ENCODE data around the gene TCN2.
"Not testable (repeated sequence)": the region's sequence is repeated elsewhere in the genome, so short reads cannot be mapped to it uniquely, and the experiment has no call there.

Gene TCN2

DNA sequence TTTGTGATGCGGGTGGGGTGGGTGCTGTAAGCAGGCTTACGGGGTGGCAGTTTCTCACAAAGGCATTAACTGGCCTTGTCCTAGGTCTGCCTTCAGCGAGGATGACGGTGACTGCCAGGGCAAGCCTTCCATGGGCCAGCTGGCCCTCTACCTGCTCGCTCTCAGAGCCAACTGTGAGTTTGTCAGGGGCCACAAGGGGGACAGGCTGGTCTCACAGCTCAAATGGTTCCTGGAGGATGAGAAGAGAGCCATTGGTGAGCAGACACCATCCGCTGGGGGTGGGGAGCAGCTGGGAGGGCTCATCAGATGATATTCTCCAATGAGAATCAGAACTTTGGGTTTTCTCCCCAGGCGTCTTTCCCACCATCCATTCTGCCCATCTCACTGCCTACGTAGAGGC, 5.8 kb downstream of the TCN2 start:
- no peak for DNase-seq

DNA sequence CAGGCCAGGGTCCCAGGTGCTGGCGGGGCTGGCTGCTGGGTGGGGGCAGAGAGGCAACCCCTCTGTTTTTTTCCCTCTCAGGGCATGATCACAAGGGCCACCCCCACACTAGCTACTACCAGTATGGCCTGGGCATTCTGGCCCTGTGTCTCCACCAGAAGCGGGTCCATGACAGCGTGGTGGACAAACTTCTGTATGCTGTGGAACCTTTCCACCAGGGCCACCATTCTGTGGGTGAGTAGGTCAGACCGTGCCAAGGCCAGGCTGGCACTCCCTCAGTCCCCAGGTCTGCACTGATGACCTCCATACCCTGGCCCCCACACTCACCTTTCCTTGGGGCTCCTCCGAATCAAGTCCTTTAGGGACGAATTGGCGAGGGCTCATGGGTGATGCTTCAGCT, 7.3 kb downstream of the TCN2 start:
- no peak for DNase-seq

DNA sequence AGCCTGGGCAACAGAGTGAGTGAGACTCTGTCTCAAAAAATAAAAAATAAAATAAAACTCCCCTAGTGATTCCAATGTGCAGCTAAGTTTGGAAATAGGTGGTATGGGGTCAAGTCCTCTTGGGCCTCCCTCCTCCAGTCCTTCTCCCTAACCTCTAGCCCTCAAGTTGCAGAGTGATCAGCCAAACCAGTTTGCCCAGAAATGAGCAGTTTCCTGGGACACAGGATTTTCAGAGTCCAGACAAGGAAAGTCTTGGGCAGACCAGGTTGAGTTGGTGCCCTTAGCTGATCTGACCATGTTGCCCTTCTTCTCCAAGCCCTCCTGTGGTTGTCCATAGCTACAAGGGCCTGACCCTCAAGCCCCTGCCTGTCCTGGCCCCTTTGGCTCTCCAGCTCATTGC, 7.9 kb downstream of the TCN2 start:
- no peak for DNase-seq

DNA sequence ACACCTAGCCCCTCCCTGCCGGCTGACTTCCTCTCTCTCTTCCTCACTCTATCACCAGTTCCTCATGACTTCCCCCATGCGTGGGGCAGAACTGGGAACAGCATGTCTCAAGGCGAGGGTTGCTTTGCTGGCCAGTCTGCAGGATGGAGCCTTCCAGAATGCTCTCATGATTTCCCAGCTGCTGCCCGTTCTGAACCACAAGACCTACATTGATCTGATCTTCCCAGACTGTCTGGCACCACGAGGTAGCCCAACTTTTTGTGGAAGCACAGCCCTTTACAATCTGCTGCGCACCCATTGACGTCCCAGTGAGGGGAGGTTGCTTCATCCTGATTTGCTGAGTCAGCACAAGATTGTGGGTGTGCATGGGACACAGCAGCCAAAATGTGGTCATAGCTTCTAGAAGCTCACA, 8.6 kb downstream of the TCN2 start:
- DNase-seq: no peak

GRCh38 chr22:30617819-30618218, 10.8 kb downstream of the TCN2 start:
- DNase-seq: no peak

DNA sequence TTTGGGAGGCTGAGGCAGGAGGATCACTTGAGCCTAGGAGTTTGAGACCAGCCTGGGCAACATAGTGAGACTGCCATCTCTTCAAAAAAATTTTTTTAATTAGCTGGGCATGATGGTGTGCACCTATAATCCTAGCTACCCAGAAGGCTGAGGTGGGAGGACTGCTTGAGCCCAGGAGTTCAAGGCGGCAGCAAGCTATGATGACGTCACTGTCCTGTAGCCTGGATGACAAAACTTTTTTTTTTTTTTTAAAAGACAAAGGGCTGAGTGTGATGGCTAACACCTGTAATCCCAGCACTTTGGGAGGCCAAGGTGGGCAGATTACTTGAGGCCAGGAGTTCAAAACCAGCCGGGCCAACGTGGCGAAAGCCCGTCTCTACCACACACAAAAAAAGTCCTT, 12.9 kb downstream of the TCN2 start:
- DNase-seq: not testable (repeated sequence)

- DNase-seq: no peak
These were observed 19.4 kb downstream of the TCN2 start for GRCh38 chr22:30626413-30626812.

- no peak for DNase-seq
These were observed 20.5 kb downstream of the TCN2 start for GRCh38 chr22:30627471-30627870.

DNA sequence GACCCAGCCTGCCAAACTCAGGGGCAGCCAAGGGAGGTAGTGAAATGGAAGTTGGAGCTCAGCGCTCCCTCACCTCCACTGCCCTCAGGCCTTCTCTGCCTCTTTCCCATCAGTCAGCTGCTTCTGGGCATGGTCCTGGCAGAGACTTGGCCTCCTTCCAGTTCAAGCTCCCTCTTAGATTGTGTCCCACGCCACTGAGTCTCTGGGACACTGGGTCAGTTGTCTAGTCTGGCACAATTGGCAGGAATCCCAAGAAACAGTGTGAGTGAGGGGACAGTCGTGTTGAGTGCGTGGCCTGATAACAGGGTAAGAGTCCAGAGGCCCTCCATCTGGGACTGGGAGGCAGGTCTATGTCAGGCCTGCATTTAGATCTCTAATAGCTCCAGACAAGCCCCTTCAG, 21.5 kb downstream of the TCN2 start:
- no peak for DNase-seq

DNA sequence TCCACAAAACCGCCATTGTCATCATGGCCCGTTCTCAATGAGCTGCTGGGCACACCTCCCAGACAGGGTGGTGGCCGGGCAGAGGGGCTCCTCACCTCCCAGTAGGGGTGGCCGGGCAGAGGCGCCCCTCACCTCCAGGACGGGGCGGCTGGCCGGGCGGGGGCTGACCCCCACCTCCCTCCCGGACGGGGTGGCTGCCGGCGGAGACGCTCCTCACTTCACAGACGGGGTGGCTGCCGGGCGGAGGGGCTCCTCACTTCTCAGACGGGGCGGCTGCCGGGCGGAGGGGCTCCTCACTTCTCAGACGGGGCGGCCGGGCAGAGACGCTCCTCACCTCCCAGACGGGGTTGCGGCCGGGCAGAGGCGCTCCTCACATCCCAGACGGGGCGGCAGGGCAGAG, 24.5 kb downstream of the TCN2 start:
- DNase-seq: not testable (repeated sequence)

DNA sequence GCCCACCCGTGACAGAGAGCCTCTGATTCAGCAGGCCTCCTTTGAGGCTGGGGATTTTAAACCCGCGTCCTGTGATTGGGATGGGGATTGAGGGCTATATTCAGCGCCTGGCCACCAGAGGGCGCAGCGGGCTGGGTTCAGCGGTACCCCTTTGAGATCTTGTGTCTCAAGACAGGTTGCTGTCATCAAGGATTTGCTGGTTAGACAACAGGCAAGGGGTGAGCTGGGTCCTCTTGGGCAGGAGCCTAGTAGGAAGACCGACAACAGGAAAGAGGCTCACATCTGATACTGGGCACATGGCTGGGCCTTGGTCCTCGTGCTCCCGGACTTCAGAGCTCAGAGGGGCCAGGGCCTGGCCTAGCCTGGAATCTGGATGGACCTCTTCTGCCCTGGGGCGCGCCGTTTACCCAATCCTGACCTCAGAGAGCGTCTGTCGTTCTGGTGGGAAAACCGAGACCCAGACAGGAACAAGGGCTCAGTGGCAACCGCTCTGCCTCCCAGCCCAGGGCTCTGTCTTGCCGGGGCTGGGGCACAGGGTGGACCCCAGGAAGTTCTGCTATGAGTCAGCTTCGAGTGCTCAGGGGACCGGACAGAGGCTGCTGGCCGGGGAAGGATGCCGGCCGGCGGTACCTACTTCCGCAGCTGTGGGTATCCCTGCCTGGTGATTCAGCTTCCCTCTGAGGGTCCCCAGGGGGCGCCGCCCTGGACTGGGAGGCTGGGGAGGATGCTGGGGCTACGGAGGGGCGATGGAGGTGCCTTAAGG, 27.7 kb downstream of the TCN2 start:
- DNase-seq: peak; percentile 98

- peak; percentile 99 for DNase-seq
These were observed 28.6 kb downstream of the TCN2 start, which contains the start of gene SLC35E4 for GRCh38 chr22:30635273-30636225. Gene SLC35E4 (plus strand): TSS chr22:30635781. CDS start chr22:30636451, 670 bp downstream.

GRCh38 chr22:30636226-30637077, 29.5 kb downstream of the TCN2 start:
- peak; percentile 66 for DNase-seq

DNA sequence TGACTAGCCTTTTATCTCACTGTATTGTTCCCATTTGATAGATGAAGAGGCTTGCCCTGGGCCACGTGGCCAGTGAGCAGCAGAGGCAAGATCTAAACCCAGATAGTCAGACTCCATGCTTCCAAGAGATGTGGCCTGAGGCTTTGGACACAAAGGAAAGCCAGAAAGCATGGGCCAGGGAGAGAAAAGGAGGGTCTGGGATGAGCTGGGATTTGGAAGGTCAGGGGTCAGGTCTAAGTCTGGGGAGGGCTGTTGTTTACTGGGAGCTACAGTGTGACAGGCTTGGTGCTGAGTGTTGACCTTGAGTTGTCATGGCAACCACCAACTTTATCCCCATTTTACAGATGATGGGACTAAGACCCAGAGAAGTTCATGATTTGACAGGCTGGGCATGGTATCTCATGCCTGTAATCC, 30.7 kb downstream of the TCN2 start:
- DNase-seq: no peak

- DNase-seq: no peak
These were observed 33.4 kb downstream of the TCN2 start for GRCh38 chr22:30640361-30640760.

GRCh38 chr22:30640839-30641430, 34.0 kb downstream of the TCN2 start:
- no peak for DNase-seq

DNA sequence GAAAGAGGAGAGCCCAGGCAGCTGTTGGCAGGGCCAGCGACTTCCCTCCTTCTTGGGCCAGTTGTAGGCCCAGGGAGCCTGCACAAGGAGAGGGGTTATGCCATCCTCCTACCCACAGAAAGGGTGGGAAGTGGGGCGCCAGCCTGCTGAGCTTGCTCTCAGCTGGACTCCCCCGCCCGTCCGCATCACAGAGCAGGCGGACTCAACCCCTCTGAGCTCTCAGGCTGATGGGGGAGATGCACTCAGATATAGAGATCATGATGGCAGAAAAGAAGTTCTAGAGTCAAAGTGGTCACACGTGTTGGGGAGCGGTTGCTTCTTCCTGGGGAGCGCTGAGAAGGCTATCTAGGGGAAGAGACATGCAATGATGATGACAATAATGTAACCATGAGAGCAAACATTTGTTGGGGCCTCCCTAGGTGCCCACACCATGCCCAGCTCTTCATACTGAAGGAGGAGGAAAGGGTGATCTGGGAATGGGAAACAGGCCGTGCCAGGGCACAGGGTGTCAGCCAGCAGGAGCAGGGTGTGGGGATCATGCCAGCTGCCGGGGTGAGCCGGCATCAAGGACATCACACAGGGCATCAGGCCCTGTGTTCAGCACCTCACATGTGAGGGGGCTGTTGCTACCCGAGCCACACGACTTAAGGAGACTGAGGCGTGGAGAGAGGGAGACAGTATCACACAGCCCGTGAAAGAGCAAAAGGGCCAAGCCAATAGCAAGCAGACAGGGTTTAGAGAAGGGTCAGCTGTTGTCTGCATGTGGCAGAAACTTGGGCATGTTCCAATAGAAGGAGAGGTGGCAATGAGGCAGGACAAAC, 36.3 kb downstream of the TCN2 start:
- no peak for DNase-seq

- no peak for DNase-seq
These were observed 39.7 kb downstream of the TCN2 start for GRCh38 chr22:30646518-30647160.

- no peak for DNase-seq
These were observed 40.6 kb downstream of the TCN2 start for GRCh38 chr22:30647536-30647935.

- no peak for DNase-seq
These were observed 41.9 kb downstream of the TCN2 start for GRCh38 chr22:30648825-30649224.

GRCh38 chr22:30649430-30650007, 42.5 kb downstream of the TCN2 start:
- DNase-seq: peak; percentile 88

All from activated CD8-positive, alpha-beta memory T cell treated with anti-CD3 and anti-CD28 coated beads, Interleukin-2, amount 50 U/mL, for 48 hours (primary cell).